Inflammatory macrophage treated with lipopolysaccharide for 4 hours (primary cell): Measurements from ENCODE around the gene MAP4K4.

ENCODE experiments used
- DNase-seq: peaks from one replicate; pipeline ENCODE4 v3.0.0-alpha.2; 2020

The MAP4K4 gene

DNA sequence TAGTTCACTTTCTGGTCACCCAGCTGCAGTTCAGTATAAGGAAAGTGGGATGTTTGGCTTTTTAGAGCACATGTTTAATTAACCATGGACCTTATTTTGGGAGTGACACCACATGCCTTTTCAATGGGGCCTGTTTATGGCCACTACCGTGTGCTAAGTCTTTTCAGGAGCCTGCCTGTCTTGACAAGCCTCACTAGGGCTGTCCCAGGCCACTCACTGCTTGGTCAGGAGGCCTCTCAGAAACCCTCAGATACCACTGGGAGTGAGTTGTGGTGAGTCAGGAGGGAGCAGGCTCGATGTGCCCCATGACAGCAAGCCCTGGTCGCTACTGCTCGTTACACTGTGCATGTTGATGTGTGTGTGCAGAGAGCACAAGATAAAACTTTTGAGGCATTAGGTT lies 123.0 kb downstream of the MAP4K4 start:
- DNase-seq: no peak

DNA sequence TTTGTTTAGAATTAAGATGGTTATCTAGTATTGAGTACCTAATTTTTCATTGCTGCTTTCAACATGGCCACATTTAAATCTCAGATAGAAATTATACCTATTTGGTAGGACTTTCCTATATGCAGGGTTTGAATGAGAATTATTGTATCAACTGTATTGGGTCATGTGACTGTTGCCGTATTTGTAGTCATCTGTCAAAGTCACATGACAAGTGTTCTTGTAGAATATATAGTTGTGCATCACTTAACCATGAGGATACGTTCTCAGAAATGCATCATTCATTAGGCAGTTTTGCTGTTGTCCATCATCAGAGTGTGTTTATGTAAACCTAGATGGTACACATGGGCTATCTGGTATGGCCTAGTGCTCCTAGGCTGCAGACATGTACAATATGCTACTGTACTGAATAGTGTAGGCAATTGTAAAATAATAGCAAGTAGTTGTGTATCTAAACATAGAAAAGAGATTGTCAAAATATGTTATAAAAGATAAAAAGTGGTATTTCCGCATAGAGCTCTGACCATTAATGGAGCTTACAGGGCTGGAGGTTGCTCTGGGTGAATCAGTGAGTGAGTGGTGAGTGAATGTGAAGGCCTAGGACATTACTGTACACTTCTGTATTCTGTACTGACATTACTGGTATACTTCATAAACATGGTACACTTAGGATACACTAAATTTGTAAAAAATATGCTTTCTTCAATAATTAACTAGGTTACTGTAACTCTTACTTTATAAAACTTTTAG lies 123.7 kb downstream of the MAP4K4 start:
- no peak for DNase-seq

DNA sequence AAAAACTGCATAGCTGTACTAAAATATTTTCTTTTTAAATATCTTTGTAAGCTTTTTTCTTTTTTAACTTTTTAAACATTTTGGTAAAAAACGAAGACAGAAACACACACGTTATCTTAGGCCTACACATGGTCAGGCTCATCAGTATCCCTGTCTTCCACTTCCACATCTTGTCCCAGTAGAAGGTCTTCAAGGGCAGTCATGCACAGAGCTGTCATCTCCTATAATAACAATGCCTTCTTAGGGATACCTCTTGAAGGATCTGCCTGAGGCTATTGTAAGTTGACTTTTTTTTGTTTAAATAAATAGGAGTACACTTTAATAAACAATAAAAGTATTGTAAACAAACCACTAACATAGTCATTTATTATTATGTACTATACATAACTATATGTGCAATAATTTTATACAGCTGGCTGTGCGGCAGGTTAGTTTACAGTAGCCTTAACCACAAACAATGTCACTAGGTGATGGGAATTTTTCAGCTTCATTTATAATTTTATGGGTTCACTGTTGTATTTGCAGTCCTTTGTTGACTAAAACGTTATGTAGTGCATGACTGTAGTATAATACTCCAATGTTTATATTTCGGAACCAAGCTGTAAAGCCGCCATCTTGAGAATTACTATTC lies 124.4 kb downstream of the MAP4K4 start:
- no peak for DNase-seq

DNA sequence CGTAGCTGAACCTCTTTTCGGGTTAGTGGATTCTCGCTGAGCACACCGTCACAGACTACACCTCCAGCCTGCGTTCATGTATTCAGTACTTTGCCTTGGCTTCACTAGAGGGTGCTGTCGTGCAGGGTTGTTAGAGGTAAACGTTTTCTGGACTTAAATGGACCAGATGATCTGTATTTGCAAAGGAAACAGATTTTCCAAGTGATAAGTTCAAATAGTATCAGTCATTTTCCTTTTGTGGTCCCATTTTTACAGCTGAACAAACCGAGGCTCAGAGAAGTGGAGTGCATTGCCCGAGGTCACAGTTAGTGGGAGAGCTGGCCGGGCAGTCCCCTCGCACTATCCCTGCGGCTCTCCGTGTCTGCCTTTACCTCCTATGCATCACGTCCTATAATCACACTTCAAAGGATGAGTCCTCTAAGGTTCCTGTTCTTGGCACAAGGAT lies 125.9 kb downstream of the MAP4K4 start:
- DNase-seq: peak; percentile 48

DNA sequence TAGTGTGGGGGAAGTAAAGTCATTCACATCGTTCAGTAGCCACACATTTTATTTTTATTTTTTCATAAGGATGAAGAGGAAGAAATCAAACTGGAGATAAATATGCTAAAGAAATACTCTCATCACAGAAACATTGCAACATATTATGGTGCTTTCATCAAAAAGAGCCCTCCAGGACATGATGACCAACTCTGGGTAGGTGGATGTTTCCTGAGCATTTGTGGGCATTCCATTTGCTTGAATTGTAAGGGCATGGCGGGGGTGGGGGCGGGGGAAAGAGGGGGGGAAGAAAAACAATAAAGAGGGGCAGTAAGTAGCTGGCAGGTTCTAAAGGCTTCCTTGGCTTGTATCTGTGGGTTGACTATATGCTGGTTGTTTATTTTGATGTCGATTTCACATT lies 126.4 kb downstream of the MAP4K4 start:
- no peak for DNase-seq

DNA sequence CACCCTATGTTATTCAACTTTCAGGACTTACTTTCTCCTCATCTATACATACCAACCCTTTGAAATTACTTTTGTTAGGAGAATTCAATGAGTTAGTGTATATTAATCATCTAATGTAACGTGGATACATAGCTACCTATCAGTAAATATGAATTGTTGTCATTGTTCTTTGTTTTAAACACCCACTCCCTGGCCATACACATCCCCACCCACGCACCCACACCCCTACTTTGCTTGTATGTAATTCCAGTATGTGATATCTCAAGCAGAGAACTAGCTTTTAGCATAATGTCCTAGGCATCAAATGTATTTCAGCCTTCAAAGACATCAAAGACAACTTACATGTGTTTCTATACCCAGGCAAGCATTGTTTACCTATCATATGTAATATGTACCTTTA lies 129.2 kb downstream of the MAP4K4 start:
- DNase-seq: no peak

DNA sequence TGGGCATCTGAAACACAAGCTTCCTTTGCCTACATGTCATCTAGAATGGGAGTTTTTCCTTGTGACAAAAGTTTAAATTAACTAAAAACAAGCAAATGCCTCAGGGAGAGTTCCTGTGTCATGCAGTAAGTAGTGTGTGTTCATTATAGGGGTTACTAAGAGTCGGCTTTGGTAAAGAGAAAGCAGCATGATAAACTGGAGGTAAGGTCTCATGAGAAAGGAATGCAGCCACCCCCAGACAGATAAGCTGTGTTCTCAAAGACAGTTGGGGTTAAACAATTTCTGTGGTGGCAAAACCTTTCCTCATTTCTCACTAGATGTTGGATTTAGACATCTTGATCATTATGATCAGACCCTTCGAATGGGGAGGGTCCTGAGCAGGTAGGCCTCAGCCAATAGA lies 129.7 kb downstream of the MAP4K4 start:
- DNase-seq: no peak

DNA sequence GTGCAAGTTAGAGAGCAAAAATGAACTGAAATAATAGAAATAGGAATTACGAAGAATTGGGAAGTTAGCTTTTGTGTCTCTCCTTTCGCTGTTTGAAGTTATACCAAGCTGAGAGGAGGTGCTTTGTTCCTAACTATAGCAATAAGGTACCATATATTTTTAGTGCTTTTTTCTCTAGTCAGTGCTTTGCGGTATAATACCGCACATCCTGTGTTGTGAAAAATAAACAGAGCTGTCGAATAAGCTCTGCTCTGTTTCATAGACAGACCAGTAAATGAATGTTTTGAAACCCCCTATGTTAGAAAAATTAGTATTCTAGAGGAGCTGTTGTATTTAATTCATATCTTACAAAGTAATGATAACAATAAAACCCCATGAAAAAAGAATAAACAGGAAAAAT lies 130.8 kb downstream of the MAP4K4 start:
- no peak for DNase-seq

DNA sequence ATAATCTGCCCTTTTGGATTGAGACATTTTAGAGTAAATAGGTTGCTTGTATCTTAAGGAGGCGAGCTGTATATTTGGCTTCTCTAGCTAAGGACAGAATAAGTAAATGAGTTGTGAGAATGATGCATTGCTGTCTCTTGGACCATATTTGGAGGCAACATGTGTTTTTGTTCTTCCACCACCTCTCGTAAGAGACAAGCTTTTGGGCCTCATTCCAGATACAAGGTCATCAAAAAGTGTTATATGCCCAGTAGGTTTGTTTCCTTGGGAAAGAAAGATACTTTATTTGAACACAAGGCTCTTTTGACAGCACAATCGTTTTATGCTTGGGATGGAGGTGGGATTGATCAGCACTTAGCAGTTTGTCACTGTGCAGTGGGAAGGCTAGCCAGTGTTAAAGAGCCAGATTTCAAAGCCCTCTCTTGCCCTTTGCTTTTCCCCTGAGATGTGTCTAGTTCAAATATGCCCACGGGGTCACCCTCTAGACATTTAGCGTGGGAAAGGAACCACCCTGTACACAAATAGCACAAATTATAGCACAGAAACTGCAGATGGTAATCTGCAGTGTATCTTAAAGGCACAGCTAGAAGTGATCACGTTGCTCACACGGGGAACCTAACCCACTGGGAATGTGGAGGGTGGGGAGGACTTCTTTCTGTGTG lies 131.3 kb downstream of the MAP4K4 start:
- no peak for DNase-seq

DNA sequence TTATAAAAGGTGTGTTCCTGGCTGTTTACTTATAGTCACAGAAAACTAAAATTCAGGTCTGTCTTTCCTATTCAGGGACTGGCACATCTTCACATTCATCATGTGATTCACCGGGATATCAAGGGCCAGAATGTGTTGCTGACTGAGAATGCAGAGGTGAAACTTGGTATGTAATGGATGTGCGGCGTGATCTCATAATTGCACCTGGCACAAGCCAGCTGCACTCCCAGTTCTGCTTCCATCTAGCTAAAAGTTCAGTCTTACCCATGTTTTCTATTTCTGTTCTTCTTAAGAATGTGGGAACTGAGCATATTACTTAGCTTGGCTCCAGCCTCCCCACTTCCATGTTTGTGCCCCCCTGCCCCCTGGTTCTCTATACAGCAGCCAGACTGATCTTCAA lies 131.9 kb downstream of the MAP4K4 start:
- no peak for DNase-seq

DNA sequence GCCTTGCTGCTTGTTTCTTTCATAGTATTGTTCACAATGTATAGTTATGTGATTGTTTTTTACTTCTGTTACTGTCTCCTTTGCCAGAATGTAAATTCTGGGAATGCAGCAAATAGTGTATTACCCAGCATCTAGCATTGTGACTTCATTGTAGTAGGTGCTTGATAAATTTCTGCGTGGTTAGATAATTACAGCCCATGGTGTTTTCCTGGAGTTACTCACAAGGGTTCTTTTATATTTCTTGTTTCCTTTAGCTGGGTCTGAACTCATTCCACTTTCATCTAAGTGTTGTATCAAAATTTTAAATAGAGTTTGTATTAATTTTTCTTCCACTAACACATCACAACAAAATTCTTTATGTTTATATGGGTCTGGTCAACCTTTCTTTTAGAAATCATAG lies 132.6 kb downstream of the MAP4K4 start:
- no peak for DNase-seq

DNA sequence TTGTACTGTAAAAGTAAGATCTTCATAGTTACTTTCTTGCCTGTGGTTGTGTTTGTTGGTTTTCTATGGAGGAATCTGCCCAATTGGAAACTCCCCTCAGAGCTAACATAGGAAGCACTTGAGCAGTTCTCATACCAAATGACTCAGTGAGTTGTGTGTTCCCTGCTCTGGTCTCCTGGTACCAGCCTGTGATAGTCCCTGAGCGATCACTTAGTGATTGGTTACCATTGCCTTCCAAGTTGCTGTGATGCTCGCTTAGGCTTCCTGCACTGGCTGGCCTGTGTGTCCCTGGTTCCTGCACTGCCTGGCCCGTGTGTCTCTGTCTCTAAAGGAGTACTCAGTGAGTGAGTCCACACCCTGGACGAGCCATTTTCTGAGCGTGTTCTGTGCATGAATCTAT lies 133.0 kb downstream of the MAP4K4 start:
- no peak for DNase-seq

DNA sequence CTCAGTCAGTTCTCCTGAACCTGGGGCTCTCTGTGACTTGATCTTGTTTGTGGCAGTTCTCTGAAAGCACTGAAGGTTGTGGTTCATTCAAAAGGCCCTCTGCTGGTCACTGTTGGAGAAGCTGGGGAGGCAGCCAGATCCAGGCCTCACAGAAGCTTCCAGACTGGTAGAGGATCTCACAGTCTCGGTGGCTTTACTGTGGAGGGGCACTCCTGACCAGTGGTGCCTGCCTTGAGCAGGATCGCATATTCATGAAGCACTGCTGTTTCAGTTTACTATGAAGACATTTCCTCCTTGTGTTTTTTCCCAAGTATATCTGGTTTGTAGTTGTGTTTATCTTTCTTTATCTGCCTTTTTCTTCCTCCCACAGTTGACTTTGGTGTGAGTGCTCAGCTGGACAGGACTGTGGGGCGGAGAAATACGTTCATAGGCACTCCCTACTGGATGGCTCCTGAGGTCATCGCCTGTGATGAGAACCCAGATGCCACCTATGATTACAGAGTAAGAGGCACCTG lies 133.9 kb downstream of the MAP4K4 start:
- peak; percentile 62 for DNase-seq

DNA sequence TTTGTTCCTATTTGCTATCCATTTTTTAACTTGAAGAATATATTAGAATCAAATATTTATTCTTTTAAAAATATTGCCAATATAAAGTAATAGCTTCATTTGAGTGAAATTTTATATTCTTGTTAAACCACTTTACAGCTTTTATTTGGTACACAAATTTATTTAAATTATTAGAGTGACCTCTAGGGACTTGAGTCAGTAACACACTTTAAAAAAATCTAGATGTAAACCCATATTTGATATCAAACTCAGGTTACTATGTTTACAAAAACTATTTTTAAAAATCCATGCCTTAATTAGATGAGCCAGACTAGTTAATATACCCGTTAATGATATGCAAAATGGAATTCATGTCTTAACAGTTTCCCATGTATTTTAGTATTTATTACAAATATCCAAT lies 134.6 kb downstream of the MAP4K4 start:
- peak; percentile 11 for DNase-seq

DNA sequence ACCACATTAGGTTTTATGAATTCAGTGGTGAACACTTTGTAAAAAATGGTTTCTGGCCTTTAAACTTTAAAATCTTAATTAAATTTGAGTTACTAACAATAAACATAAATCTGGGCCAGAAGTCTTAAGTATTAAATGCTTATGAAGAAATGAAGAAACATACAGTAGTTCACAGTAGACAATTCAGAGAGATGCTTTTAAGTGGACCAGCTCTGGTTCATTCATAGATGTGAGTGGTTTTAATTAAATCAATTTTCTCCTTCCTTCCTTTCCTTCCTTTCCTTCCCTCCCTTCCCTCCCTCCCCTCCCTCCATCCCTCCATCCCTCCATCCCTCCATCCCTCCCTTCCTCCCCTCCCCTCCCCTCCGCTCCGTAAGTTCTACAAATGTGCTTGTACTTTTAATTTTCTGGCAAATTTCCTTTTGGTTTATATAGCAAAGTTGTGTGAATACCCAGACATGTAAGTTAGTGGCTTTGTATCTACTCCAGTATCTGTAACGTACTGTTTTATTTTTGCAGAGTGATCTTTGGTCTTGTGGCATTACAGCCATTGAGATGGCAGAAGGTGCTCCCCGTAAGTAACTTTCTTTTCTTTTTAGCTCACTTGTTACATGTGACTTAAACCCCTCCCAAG lies 136.5 kb downstream of the MAP4K4 start:
- no peak for DNase-seq

DNA sequence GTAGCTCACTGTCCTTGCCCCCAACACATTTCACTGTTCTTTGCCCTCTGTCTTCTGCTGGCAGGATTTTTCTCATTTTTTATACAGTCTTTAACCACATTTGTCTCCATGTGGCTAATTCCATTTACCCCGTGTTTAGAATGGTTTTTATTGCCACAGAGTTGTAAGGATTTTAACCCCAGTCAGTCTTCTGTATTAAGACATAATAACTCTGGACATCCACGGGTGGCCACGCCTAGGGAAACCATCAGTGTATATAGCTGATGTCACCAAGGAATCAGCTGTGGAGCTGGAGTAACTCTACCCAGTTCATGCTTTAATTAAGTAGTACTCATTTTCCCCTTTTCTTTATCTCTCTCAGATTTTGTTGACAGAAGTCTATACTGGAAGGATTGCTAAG lies 139.8 kb downstream of the MAP4K4 start:
- no peak for DNase-seq

DNA sequence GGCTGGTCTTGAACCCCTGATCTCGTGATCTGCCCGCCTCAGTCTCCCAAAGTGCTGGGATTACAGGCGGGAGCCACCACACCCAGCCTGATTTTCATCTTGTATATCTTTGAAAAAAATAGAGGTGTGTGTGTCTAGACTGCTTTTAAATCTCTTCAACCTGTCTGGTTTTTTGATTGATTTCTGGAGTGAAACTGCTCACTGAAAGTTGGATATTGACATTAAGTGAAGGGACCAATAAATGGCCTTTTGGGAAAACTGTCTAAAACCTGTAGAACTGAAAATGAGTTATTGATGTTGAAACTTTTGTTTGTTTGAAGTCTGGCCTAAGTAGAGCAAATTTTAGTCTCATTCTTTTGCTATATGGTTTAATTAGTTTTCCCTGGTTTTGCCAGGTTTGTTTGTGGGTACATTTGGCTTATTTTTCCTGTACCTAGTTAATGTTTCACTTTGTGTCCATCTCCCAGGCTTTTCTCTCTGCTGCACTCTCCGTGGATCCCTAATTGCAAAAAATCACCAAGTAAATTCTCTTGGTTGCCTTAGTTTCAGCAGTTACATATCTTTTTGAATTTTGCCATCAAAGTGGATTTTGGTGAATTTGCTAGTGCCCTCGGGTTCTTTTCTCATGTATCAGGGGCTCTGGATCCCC lies 144.3 kb downstream of the MAP4K4 start:
- DNase-seq: no peak

DNA sequence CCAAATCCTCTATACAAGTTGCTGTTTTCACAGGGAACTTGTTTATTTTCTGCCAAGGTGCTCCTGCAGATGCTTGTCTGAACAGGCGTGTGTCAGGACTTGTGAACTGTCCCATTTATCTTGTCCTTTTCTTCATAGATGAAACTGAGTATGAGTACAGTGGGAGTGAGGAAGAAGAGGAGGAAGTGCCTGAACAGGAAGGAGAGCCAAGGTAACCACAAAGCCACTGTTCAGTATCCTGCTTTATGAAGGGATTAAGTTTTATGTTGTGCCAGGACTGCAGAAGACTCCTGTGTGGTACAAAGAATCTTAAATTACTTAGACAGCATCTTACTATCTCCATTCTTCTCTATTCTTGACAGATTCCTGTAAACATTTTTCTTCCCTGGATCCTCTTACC lies 145.0 kb downstream of the MAP4K4 start:
- DNase-seq: no peak

DNA sequence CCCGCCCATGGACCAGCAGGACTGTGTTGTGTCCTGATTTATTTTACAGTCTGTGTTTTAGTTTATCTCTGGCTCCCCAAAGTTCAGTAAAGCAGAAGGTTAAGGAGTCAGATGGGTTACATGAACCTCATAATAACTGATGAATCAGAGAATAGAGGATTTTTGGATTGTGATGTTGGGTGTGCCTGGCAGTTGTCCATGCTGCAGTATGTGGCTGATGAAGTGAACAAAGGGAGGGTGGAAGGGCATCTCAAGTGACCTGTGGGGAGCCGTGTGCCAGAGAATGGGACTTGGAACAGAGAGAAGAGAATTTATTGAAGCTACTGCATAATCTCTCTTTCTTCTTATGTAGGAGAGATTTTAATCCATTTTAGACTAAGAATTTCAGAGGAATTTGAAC lies 145.5 kb downstream of the MAP4K4 start:
- no peak for DNase-seq

DNA sequence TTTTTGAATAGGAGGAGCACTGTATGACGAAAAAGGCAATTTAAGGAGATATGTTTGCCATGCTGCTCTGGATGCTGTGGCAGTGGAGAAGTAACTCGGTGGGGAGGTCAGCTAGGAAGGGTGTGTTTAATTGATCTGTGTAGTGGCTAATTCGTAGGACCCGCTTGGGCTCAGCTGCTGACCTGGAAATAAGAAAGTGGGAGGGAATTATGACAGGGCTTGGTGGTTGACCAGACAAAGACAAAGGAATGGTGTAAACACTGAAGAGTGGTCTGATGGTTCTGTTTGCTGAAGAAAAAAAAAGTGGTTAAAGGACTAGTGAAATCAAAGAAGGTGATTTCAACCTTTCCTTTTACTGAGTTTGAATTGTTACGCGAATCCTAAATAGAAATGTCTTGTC lies 146.0 kb downstream of the MAP4K4 start:
- no peak for DNase-seq

DNA sequence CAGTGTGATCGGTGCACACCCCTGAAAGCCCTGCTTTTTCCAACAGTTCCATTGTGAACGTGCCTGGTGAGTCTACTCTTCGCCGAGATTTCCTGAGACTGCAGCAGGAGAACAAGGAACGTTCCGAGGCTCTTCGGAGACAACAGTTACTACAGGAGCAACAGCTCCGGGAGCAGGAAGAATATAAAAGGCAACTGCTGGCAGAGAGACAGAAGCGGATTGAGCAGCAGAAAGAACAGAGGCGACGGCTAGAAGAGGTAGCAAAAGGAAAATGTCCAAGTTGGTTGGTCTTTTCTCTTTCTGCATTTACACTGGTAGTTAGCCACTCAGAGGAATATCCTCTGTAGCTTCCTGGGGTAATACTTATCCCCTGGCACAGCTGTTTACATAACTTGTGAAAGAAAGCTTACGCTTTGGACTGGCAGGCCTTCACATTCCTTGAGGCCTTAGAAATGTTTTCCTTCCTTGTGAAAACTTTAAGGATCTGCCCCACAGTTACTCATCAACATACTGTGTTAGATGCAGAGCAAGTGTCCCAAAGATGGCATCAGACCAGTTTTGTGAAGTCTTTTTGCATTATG lies 146.6 kb downstream of the MAP4K4 start:
- DNase-seq: no peak

DNA sequence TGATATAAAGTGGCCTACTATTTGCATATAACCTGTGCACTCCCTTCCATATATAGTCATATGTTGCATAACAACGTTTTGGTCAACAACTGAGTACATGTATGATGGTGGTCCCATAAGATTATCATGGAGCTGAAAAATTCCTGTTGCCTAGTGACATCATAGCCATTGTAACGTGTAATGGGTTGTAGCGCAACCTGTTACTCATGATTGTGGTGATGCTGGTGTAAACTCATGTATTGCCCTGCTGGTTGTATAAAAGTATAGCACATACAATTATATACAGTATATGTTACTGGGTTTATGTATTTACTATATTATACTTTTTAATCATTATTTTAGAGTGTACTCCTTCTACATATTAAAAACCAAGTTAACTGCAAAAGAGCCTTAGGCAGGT lies 149.5 kb downstream of the MAP4K4 start:
- no peak for DNase-seq
